Osteocyte (in vitro differentiated cells): ENCODE data around the gene SNAP29. TPM values are rescaled to one million over a fixed set of nuclear protein-coding genes. Genes with fewer than 3 reads are reported as not detected.

Experiments
- DNase-seq: peaks from one replicate; pipeline ENCODE4 v3.0.0; 2021; ENCODE audit warnings: mixed read lengths; ENCODE audit not compliant: unreplicated experiment; ENCODE audit errors: extremely low spot score
- H3K27ac Mint-ChIP-seq: one replicate; pipeline ENCODE4 v1.8.0; 2021; ENCODE audit warnings: mild to moderate bottlenecking, mixed read lengths; ENCODE audit not compliant: unreplicated experiment
- H3K27me3 Mint-ChIP-seq: one replicate; pipeline ENCODE4 v1.8.0; 2021; ENCODE audit warnings: mixed read lengths; ENCODE audit not compliant: unreplicated experiment
- H3K36me3 Mint-ChIP-seq: one replicate; pipeline ENCODE4 v1.8.0; 2021; ENCODE audit warnings: mixed read lengths; ENCODE audit not compliant: unreplicated experiment
- H3K4me1 Mint-ChIP-seq: one replicate; pipeline ENCODE4 v1.8.0; 2021; ENCODE audit warnings: mixed read lengths; ENCODE audit not compliant: unreplicated experiment
- H3K4me3 Mint-ChIP-seq: one replicate; pipeline ENCODE4 v1.8.0; 2021; ENCODE audit warnings: mild to moderate bottlenecking, moderate library complexity, mixed read lengths; ENCODE audit not compliant: unreplicated experiment
- H3K9me3 Mint-ChIP-seq: one replicate; pipeline ENCODE4 v1.8.0; 2021; ENCODE audit warnings: mixed read lengths; ENCODE audit not compliant: unreplicated experiment
- CTCF ChIP-seq: fragments of 200-600 bp; sonication (generic); IDR thresholded peaks from 2 replicates; pipeline ENCODE4 v1.5.0; 2021; ENCODE audit warnings: antibody characterized with exemption, mild to moderate bottlenecking, moderate library complexity
- total RNA-seq: library from RNA; stranded (reverse); gene quantifications from 2 replicates; pipeline ENCODE4 v1.2.1, GENCODE V29; 2021

The SNAP29 gene
- total RNA-seq, 1 donor from 2014 or later = 30.0 TPM

DNA sequence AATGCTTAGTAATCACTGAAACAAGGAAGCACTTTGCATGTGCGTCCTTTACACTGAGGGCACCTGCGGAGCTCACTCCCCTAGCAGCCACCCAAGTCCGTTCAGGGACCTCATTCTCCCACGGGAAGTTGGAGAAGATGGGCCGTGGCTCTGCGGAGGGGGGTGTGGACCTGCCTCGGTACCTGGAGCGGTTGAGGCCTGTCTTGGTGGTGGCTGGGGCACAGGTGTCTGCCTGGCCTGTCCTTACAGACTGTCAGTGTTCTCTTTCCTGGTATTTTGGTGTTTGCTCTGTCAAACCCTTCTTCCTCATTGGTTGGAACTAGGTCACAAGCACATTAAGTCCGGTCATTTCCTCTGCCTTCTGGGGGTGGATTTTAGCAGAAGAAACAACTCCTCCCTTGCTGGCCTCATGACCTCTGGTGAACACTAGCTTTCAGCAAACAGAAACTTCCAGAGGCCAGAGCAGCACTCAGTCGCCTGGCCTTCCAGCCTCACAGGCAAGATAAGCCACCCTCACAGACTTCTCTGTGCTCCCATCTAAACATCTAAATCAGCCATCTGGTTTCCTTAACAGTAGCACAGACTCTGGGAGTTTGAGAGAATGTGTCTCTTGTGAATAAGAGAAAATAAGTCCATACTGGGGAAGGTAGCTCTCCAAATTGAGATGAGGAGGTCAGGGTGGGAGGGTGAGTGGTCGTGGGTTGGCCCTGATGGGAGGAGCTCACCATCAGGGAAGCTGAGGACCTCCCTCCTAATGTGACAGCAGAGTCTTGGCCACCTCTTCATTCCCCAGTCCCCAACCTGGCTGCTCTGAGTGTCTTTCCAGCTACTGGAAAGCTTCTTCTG, 8.6 kb downstream of the SNAP29 start:
- H3K4me1 Mint-ChIP-seq = peaks cover 5% of the 10 kb centered on the region
- H3K27me3 Mint-ChIP-seq = no peaks in the 10 kb centered on the region
- H3K27ac Mint-ChIP-seq = no peak overlapping the region
- no peak overlapping the region for H3K4me3 Mint-ChIP-seq
- TF ChIP-seq CTCF = no peak
- H3K9me3 Mint-ChIP-seq = no peaks in the 10 kb centered on the region
- peaks cover 15% of the 10 kb centered on the region for H3K36me3 Mint-ChIP-seq
- no peak for DNase-seq

GRCh38 chr22:20868025-20868962, 9.5 kb downstream of the SNAP29 start:
- Mint-ChIP-seq H3K27me3 (no peaks in the 10 kb centered on the region), H3K36me3 (peaks cover 14% of the 10 kb centered on the region), H3K4me1 (peaks cover 4% of the 10 kb centered on the region), H3K4me3 (no peak overlapping the region), H3K9me3 (no peaks in the 10 kb centered on the region), H3K27ac (no peak overlapping the region)
- no peak for TF ChIP-seq CTCF
- DNase-seq = no peak

DNA sequence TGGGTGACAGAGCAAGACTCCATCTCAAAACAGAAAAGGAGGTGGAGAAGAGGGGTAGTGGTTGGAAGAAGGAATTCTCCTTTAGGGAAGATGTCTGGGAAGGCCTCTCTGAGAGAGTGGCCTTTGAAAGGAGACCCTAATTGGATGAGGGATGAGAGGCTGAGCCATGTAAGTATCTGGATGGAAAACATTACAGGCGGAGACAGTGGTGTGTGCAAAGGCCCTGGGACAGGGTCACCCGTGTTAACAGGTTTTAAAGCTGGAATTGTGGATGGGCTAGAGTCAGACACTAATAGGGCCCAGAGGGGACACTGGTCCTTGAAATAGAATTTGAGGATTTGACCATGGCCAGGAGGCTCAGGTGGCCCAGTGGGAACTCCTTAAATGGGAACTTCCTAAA, 10.4 kb downstream of the SNAP29 start:
- DNase-seq = no peak
- H3K4me3 Mint-ChIP-seq = no peak overlapping the region
- H3K4me1 Mint-ChIP-seq = peaks cover 4% of the 10 kb centered on the region
- H3K27ac Mint-ChIP-seq = no peak overlapping the region
- H3K9me3 Mint-ChIP-seq = no peaks in the 10 kb centered on the region
- no peak for TF ChIP-seq CTCF
- peaks cover 9% of the 10 kb centered on the region for H3K36me3 Mint-ChIP-seq
- H3K27me3 Mint-ChIP-seq = no peaks in the 10 kb centered on the region

DNA sequence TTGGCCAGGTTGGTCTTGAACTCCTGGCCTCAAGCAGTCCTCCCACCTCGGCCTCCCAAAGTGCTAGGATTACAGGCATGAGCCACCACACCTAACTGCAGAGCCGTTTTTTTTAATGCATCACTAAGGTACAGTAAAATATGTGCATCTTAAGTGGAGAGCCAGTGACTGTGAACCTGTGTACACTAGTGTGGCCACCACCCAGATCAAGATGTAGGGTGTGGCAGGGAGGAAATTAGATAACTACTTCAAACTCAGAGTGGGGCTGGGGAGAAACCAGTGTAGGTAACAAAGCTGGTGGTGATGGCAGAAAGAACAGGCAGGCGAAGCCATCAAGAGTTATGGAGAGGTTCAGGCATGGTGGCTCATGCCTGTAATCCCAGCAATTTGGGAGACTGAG, 14.4 kb downstream of the SNAP29 start:
- TF ChIP-seq CTCF = no peak
- Mint-ChIP-seq H3K4me3 (no peak overlapping the region), H3K9me3 (no peaks in the 10 kb centered on the region), H3K4me1 (no peaks in the 10 kb centered on the region), H3K27ac (no peak overlapping the region), H3K36me3 (peaks cover 19% of the 10 kb centered on the region), H3K27me3 (no peaks in the 10 kb centered on the region)
- DNase-seq = no peak

- H3K36me3 Mint-ChIP-seq = peaks cover 17% of the 10 kb centered on the region
- no peak for TF ChIP-seq CTCF
- H3K4me1 Mint-ChIP-seq = no peaks in the 10 kb centered on the region
- no peak for DNase-seq
- H3K27ac Mint-ChIP-seq = no peak overlapping the region
- H3K4me3 Mint-ChIP-seq = no peak overlapping the region
- no peaks in the 10 kb centered on the region for H3K27me3 Mint-ChIP-seq
- no peaks in the 10 kb centered on the region for H3K9me3 Mint-ChIP-seq
These were observed 16.5 kb downstream of the SNAP29 start for GRCh38 chr22:20875296-20875695.
